HepG2 (cell line): ENCODE results near the gene SHMT1. TPM values are rescaled to one million over a fixed set of nuclear protein-coding genes. Genes with fewer than 3 reads are reported as not detected.

Source experiments
- ATAC-seq: fragments of 200-7000 bp; cut with Tn5 transposase; 3 replicates; pipeline ENCODE4 v1.9.1; 2020; ENCODE audit warnings: mild to moderate bottlenecking, moderate library complexity
- BruUV-seq: library from RNA; stranded (reverse); fragments of 400-500 nt; replicated peaks from 2 replicates; lab custom pipeline; 2021; lab: Mats Ljungman, UMichigan
- CTCF ChIA-PET: fragments of 300-600 bp; formaldehyde crosslinking; extraction: SDS; loops from one replicate; lab custom pipeline; 2021; ENCODE audit warnings: low total read pairs, inconsistent platforms, low intra/inter-chr PET ratio; lab: Yijun Ruan, JAX
- POLR2A ChIA-PET: fragments of 350-600 bp; sonication (Branson Sonifier 250); formaldehyde crosslinking; loops from one replicate; lab custom pipeline; 2020; ENCODE audit warnings: antibody characterized with exemption, inconsistent platforms; lab: Yijun Ruan, JAX
- DNase-seq: peaks from one replicate; pipeline ENCODE4 v3.0.0-alpha.2; 2015; ENCODE audit warnings: low spot score
- FAIRE-seq: peaks from 3 replicates; lab custom pipeline; 2011; peaks lifted over from hg19 to GRCh38; lab: Jason Lieb, UNC
- H2AFZ ChIP-seq: one replicate; pipeline ENCODE4 v1.6.1; 2011; ENCODE audit warnings: low read length, inconsistent platforms
- H3K27ac ChIP-seq: fragments of 300-600 bp; 3 replicates; pipeline ENCODE4 v1.8.0; 2011; ENCODE audit warnings: mixed run types, mild to moderate bottlenecking, mixed read lengths, low read length, inconsistent platforms; ENCODE audit not compliant: insufficient read depth; ENCODE audit errors: extremely low read length
- H3K27me3 ChIP-seq, 2 experiments: fragments of 200-600 bp in 1 of 2; 2 replicates in 1 of 2; 3 replicates in 1 of 2; pipeline versions ENCODE4 v1.6.0 to v1.8.0; 2011; ENCODE audit warnings: low read length in 2 of 2, mild to moderate bottlenecking in 2 of 2, moderate library complexity in 2 of 2, inconsistent platforms in 1 of 2; ENCODE audit not compliant: insufficient read depth in 2 of 2, control insufficient read depth in 1 of 2
- H3K36me3 ChIP-seq, 2 experiments: fragments of 200-600 bp in 1 of 2; replicated peaks in 1 of 2; 2 replicates in 1 of 2; 3 replicates in 1 of 2; pipeline versions ENCODE4 v1.5.1 to v1.8.0; 2011; ENCODE audit warnings: low read length in 2 of 2, inconsistent platforms in 1 of 2; ENCODE audit not compliant: insufficient read depth in 2 of 2, control insufficient read depth in 1 of 2
- H3K4me1 ChIP-seq: 2 replicates; pipeline ENCODE4 v1.5.1; 2012; ENCODE audit warnings: low read length, inconsistent platforms; ENCODE audit not compliant: insufficient read depth
- H3K4me2 ChIP-seq: 2 replicates; pipeline ENCODE4 v1.6.0; 2011; ENCODE audit warnings: low read depth, low read length, inconsistent platforms
- H3K4me3 ChIP-seq, 3 experiments: fragments of 200-600 bp in 1 of 3; sonication (generic), shearing (Covaris generic) in 1 of 3; replicated peaks in 1 of 3; 2 replicates each; pipeline ENCODE4 v1.5.1; 2011 to 2016; ENCODE audit warnings: low read length in 3 of 3, inconsistent platforms in 2 of 3, low read depth in 2 of 3, mild to moderate bottlenecking in 2 of 3, control low read depth in 1 of 3, mixed read lengths in 1 of 3; ENCODE audit not compliant: insufficient read depth in 1 of 3
- H3K79me2 ChIP-seq: one replicate; pipeline ENCODE4 v1.6.1; 2011; ENCODE audit warnings: low read length, inconsistent platforms; ENCODE audit not compliant: insufficient read depth
- H3K9ac ChIP-seq: 2 replicates; pipeline ENCODE4 v1.6.0; 2011; ENCODE audit warnings: mild to moderate bottlenecking, low read depth, low read length, inconsistent platforms; ENCODE audit not compliant: insufficient read depth
- H3K9me3 ChIP-seq: 2 replicates; pipeline ENCODE4 v1.5.1; 2012; ENCODE audit warnings: mild to moderate bottlenecking, low read length
- H4K20me1 ChIP-seq: 2 replicates; pipeline ENCODE4 v1.6.0; 2011; ENCODE audit warnings: inconsistent platforms, mild to moderate bottlenecking, low read length, moderate library complexity; ENCODE audit not compliant: insufficient read depth
- AGO2 ChIP-seq: fragments of 200-400 bp; formaldehyde crosslinking; optimal IDR thresholded peaks from 2 replicates; pipeline ENCODE3; 2017; ENCODE audit warnings: mild to moderate bottlenecking, low read depth, low read length, moderate library complexity
- DMAP1 ChIP-seq: IDR thresholded peaks from 2 replicates; pipeline ENCODE4 v1.6.1; 2016
- RBFOX2 ChIP-seq: fragments of 200-400 bp; formaldehyde crosslinking; IDR thresholded peaks from 2 replicates; pipeline ENCODE4 v1.6.1; 2017; ENCODE audit warnings: low read depth, mild to moderate bottlenecking, low read length
- RBM22 ChIP-seq: fragments of 200-400 bp; formaldehyde crosslinking; optimal IDR thresholded peaks from 2 replicates; pipeline ENCODE3; 2017; ENCODE audit warnings: mild to moderate bottlenecking, low read length, moderate library complexity
- SMARCC2 ChIP-seq: fragments of 450-650 bp; IDR thresholded peaks from 2 replicates; pipeline ENCODE4 v1.6.1; 2017; ENCODE audit warnings: antibody characterized with exemption, mild to moderate bottlenecking
- ZNF101 ChIP-seq: sonication (generic); formaldehyde crosslinking; IDR thresholded peaks from 2 replicates; pipeline ENCODE4 v1.4.0; 2020; ENCODE audit warnings: mild to moderate bottlenecking, low read depth, missing genetic modification reagents, borderline replicate concordance
- ZNF782 ChIP-seq: sonication (generic); formaldehyde crosslinking; IDR thresholded peaks from 2 replicates; pipeline ENCODE4 v1.4.0; 2020; ENCODE audit warnings: missing genetic modification reagents, mild to moderate bottlenecking, borderline replicate concordance
- WGBS: methylation state at CpG from one replicate; pipeline ENCODE4 v1.1.6; 2017; ENCODE audit warnings: low lambda C conversion rate; 5-methylcytosine and 5-hydroxymethylcytosine counted together
- in situ Hi-C: cut with HindIII; loops from 2 replicates; pipeline ENCODE4 v1.10.0; 2017; ENCODE audit warnings: low pct_unique_long_range_greater_than_20kb; ENCODE audit not compliant: extremely low pct_ligation_motif_present
- intact Hi-C: fragments of 100-400 bp; cut with micrococcal nuclease; formaldehyde crosslinking; loops from one replicate; pipeline ENCODE4 v1.10.0; 2022; ENCODE audit not compliant: unreplicated experiment
- polyA plus RNA-seq, 8 experiments: library from polyadenylated mRNA; depleted of rRNA in 3 of 8; stranded (reverse) in 7 of 8; unstranded in 1 of 8; fragments of >200 nt; fragmentation: Illumina TruSeq in 4 of 8; extraction: Trizol in 4 of 8; gene quantifications; 2 replicates each; pipeline versions ENCODE4 v1.2.1 to v1.2.3, GENCODE V29; 2011 to 2016; ENCODE audit warnings: low read depth in 4 of 8, missing spikeins in 1 of 8, mixed read lengths in 1 of 8; ENCODE audit not compliant: insufficient read depth in 1 of 8
- total RNA-seq, 5 experiments: library from RNA; depleted of rRNA; stranded (reverse); fragments of >200 nt; fragmentation: Illumina TruSeq; extraction: Trizol; gene quantifications; 2 replicates each; pipeline ENCODE4 v1.2.3, GENCODE V29; 2016; ENCODE audit warnings: low read depth in 1 of 5
- TF ChIP-seq, protein P1 (sequence below): sonication (generic); formaldehyde crosslinking; IDR thresholded peaks from 2 replicates; pipeline ENCODE4 v1.5.1; 2020; ENCODE audit warnings: mild to moderate bottlenecking, missing genetic modification reagents
- TF ChIP-seq, protein P2 (sequence below): sonication (generic); formaldehyde crosslinking; IDR thresholded peaks from 2 replicates; pipeline ENCODE4 v1.5.1; 2020; ENCODE audit warnings: mild to moderate bottlenecking, missing genetic modification reagents, moderate library complexity
- TF ChIP-seq, protein P3 (sequence below): IDR thresholded peaks from 2 replicates; pipeline ENCODE4 v1.6.1; 2012; ENCODE audit warnings: low read depth, low read length, improper control_type of control experiment
- TF ChIP-seq, protein P4 (sequence below): IDR thresholded peaks from 2 replicates; pipeline ENCODE4 v1.6.1; 2016

Gene SHMT1
- total and polyA plus RNA-seq, 2 of the 13 experiments (the other 11 are each of a cell fraction or from before 2014, with no cell fraction given): 21.3 to 48.8 TPM

DNA sequence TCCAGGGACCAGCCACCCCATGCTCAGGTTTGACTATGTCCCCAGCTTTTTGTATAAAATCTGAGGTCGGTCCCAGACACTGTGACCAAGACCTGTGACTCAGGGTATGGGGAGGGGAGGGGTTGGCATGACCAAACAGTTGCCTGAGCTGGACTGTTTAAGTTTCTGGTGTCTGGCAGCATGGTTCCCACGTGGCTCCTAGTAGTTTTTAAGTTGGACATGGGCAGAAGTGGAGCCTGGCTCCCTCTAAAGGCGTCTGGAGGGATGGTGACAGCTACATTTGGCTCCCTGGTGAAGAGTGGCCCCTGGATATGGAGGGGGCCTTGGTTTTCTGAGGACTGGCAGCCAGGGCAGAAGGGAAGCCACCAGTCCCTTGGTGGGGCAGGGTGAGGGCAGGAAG lies 40.3 kb downstream of the SHMT1 start (continued):
- TF ChIP-seq, protein P1, sequence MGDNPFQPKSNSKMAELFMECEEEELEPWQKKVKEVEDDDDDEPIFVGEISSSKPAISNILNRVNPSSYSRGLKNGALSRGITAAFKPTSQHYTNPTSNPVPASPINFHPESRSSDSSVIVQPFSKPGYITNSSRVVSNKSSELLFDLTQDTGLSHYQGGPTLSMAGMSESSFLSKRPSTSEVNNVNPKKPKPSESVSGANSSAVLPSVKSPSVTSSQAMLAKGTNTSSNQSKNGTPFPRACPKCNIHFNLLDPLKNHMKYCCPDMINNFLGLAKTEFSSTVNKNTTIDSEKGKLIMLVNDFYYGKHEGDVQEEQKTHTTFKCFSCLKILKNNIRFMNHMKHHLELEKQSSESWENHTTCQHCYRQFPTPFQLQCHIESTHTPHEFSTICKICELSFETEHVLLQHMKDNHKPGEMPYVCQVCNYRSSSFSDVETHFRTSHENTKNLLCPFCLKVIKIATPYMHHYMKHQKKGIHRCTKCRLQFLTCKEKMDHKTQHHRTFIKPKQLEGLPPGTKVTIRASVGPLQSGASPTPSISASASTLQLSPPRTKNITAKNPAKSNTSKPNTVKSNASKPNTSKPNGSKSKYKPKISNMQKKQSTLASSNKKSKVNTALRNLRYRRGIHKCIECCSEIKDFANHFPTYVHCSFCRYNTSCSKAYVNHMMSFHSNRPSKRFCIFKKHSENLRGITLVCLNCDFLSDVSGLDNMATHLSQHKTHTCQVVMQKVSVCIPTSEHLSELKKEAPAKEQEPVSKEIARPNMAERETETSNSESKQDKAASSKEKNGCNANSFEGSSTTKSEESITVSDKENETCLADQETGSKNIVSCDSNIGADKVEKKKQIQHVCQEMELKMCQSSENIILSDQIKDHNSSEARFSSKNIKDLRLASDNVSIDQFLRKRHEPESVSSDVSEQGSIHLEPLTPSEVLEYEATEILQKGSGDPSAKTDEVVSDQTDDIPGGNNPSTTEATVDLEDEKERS (CRISPR knock-in tag): no peak
- TF ChIP-seq, all 625 proteins: peak for 0

DNA sequence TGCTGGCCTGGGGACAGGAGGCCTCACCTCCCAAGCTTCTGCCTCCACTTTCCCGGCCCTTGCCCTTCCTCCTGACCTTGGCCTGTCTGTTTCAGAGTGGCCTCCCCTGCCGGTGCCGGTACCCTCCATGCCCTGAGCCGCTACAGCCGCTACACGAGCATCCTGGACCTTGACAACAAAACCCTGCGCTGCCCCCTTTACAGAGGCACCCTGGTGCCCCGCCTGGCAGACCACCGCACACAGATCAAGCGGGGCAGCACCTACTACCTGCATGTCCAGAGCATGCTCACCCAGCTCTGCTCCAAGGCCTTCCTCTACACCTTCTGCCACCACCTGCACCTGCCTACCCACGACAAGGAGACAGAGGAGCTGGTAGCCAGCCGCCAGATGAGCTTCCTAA lies 40.8 kb downstream of the SHMT1 start:
- in situ Hi-C loops: no loop called here
- Histone ChIP-seq H3K4me2 (no peak overlapping the region), H3K9me3 (no peaks in the 10 kb centered on the region), H3K4me1 (peaks cover 36% of the 10 kb centered on the region), H3K4me3 (no peak overlapping the region), H3K36me3 (peaks cover 29 to 49% of the 10 kb centered on the region in 2 experiments), H4K20me1 (peaks cover 18% of the 10 kb centered on the region), H3K9ac (no peak overlapping the region), H3K79me2 (peaks cover 31% of the 10 kb centered on the region), H2AFZ (no peak overlapping the region), H3K27ac (no peak overlapping the region), H3K27me3 (no peaks in the 10 kb centered on the region)
- ChIA-PET POLR2A (no interaction called here), CTCF (no interaction called here)
- BruUV-seq: no TSS peak
- ATAC-seq (no peak), FAIRE-seq (no peak), DNase-seq (no peak)
- intact Hi-C loops: no loop called here
- 95% methylated on average over 12 of the region's 12 CpGs for WGBS
- TF ChIP-seq DMAP1 (CRISPR knock-in tag): no peak
- peak; percentile 49 for TF ChIP-seq AGO2
- TF ChIP-seq, protein P2, sequence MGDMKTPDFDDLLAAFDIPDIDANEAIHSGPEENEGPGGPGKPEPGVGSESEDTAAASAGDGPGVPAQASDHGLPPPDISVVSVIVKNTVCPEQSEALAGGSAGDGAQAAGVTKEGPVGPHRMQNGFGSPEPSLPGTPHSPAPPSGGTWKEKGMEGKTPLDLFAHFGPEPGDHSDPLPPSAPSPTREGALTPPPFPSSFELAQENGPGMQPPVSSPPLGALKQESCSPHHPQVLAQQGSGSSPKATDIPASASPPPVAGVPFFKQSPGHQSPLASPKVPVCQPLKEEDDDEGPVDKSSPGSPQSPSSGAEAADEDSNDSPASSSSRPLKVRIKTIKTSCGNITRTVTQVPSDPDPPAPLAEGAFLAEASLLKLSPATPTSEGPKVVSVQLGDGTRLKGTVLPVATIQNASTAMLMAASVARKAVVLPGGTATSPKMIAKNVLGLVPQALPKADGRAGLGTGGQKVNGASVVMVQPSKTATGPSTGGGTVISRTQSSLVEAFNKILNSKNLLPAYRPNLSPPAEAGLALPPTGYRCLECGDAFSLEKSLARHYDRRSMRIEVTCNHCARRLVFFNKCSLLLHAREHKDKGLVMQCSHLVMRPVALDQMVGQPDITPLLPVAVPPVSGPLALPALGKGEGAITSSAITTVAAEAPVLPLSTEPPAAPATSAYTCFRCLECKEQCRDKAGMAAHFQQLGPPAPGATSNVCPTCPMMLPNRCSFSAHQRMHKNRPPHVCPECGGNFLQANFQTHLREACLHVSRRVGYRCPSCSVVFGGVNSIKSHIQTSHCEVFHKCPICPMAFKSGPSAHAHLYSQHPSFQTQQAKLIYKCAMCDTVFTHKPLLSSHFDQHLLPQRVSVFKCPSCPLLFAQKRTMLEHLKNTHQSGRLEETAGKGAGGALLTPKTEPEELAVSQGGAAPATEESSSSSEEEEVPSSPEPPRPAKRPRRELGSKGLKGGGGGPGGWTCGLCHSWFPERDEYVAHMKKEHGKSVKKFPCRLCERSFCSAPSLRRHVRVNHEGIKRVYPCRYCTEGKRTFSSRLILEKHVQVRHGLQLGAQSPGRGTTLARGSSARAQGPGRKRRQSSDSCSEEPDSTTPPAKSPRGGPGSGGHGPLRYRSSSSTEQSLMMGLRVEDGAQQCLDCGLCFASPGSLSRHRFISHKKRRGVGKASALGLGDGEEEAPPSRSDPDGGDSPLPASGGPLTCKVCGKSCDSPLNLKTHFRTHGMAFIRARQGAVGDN (CRISPR knock-in tag): 0 out of 2 replicates have a peak, but pooled peaks have one; percentile 1
- no peak for TF ChIP-seq RBM22
- TF ChIP-seq SMARCC2: no peak
- TF ChIP-seq, protein P3, sequence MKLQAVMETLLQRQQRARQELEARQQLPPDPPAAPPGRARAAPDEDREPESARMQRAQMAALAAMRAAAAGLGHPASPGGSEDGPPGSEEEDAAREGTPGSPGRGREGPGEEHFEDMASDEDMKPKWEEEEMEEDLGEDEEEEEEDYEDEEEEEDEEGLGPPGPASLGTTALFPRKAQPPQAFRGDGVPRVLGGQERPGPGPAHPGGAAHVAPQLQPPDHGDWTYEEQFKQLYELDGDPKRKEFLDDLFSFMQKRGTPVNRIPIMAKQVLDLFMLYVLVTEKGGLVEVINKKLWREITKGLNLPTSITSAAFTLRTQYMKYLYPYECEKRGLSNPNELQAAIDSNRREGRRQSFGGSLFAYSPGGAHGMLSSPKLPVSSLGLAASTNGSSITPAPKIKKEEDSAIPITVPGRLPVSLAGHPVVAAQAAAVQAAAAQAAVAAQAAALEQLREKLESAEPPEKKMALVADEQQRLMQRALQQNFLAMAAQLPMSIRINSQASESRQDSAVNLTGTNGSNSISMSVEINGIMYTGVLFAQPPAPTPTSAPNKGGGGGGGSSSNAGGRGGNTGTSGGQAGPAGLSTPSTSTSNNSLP: no peak
- TF ChIP-seq ZNF782: no peak
- 0 out of 2 replicates have a peak, but pooled peaks have one; percentile 29 for TF ChIP-seq RBFOX2
- TF ChIP-seq ZNF101: no peak
- TF ChIP-seq, protein P4, sequence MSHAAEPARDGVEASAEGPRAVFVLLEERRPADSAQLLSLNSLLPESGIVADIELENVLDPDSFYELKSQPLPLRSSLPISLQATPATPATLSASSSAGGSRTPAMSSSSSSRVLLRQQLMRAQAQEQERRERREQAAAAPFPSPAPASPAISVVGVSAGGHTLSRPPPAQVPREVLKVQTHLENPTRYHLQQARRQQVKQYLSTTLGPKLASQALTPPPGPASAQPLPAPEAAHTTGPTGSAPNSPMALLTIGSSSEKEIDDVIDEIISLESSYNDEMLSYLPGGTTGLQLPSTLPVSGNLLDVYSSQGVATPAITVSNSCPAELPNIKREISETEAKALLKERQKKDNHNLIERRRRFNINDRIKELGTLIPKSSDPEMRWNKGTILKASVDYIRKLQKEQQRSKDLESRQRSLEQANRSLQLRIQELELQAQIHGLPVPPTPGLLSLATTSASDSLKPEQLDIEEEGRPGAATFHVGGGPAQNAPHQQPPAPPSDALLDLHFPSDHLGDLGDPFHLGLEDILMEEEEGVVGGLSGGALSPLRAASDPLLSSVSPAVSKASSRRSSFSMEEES (CRISPR knock-in tag): no peak
